Fibroblast of skin of scalp (primary cell): ENCODE results near the gene SUN1.
"Not testable (repeated sequence)": the region's sequence is repeated elsewhere in the genome, so short reads cannot be mapped to it uniquely, and the experiment has no call there.

Experiments used
- DNase-seq: peaks from one replicate; pipeline ENCODE4 v3.0.0-alpha.2; 2013

SUN1 gene

DNA sequence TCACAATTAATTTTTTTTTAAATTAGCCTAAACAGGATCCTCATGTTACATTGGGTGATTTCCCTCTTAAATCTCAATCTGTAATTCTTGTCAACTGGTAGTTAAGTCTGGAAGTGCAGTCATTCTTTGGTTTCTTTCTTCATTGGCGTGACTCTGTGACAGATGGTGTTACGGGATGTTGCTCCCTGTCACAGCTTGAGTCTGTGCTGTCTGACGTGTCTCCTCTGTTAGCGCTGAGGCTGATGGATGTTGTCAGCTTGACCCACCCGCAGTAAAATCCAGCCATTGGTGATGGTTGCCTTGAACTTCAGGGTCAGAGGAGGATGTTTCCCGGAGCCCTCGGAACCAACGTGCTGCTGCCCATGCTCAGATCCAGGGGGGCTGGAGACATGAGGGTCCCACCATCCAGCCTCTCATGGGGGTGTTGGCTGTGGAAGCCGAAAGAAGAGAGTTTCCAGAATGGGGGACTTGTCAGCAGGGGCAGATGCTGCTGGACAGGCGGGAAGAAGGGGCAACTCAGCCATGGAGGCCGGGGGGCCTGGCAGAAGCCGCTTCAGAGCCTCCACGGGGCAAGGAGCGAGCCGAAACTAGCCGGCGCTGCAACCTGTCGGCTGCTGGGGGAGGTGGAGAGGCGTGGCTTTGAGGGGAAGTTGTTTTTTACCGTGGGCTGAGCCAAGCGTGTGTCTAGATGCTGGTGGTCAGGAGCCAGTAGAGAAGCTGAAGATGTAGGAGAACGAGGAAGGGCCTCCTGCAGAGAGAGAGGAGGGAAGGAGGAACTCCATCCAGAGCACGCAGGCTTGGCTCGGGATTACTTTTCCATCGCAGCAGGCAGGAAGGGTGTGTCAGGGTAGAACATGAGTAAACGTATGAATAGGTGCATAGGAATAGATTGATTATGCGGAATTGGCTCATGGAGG is 3.5 kb downstream of the SUN1 start:
- DNase-seq, result no peak

DNA sequence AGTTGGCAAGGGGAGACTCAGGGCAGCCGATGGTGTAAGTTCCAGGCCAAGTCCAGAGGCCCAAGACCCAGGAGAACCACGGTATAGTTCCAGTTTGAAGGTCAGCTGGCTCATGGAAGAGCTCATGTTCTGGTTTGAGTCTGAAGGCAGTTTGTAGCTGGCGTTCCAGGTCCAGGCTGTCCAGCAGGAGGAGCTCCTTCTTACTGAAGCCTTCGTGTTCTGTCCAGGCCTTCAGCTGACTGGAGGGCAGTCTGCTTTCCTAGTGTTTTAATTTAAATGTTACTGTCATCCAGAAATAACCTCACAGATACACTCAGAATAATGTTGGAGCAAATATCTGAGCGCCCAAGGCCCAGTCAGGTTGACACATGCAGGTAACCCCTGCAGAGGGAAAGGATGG is 4.2 kb downstream of the SUN1 start:
- DNase-seq, result peak; percentile 34

DNA sequence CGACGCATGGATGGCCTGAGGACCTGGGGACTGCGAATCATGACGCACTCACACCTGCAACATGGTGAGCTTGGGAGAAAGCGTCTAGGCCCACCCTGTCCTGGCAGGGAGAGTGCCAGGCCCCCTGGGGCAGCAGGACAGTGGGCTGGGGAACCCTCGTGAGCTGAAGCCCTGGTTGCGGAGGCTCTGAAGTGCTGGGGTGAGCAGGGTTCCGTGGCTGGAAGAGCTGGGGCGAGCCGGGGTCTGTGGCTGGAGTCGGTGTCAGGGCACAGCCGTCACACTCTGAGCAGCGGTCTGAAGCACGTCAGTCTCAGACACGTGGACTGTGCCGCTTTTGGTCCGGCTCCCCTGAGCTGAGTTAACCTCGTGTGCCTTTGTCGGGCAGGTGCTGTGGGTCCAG is 4.7 kb downstream of the SUN1 start:
- DNase-seq, result no peak

DNA sequence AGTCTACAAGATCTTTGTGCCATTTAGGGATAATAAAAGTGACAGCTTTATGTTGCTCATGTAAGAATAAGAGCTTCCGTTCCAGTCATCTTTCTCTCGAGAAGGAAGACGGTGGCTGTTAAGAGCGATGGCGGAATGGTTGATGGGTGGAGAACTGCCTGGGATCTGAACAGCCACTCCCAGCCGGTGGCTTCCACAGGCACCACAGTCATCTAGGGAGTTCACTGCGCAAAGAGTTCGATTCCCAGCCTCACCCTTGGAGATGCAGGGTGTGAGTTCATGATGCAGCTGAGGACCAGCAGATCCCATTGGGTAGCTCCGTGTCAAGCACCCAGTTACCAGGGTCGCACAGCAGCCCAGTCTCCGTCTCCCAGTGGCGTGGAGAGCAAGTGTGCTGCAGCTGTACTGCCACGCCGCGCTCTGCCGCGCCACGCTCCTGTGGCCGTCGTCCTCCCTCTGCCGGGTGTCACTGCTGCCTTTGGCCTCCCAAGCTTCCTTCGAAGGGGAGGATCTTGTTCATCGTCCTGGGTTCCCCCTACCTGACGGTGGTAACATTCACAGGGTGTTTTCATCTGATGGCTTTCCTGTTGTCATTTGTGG is 7.8 kb downstream of the SUN1 start:
- DNase-seq, result no peak

DNA sequence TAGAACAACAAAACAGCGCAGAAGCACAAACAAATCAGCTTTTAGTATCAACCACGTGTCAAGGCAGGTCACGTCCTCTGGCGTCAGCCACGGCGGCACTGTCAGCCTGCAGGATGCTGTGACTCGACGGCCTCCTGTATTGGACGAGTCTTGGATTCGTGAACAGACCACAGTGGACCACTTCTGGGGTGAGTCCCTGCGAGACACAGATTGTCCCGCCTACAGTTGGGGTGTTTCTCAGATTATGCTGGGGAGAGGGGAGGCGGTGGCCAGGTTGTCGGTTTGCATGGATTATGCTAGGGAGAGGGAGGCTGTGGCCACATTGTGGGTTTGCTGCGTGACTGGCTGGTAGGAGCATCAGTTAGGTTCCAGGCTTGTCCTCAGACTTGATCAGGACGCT is 9.7 kb downstream of the SUN1 start:
- no peak for DNase-seq

GRCh38 chr7:842431-843031 is 10.3 kb downstream of the SUN1 start:
- DNase-seq, result no peak

DNA sequence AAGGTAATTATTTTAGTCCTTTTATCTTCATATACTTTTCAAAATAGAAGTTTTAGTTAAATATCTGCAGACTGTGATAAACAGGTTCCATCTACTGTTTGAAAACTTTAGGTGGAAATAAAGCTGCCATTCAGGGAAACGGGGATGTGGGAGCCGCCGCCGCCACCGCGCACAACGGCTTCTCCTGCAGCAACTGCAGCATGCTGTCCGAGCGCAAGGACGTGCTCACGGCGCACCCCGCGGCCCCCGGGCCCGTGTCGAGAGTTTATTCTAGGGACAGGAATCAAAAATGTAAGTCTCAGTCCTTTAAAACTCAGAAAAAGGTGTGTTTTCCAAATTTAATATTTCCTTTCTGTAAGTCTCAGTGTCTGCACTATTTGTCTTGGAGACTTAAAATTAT is 11.0 kb downstream of the SUN1 start:
- no peak for DNase-seq

DNA sequence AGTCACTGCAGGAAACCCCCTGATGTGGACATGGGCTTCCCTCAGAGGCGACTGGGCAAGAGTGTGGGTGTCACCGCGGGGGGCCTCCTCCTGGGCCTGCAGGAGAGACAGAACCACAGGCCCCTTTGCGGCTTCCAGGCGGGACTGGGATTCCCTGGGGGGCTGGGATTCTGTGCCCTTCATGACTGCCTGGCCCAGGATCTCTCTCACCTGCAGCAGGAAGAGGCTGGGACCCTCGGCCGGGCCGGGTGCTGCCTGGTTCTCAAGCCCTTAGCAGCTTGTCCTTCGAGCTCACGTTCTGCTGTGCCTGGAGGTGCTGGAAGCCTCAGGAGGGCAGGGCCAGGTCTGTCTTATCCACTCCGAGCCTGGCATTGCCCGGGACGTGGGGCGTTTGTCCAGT is 11.8 kb downstream of the SUN1 start:
- no peak for DNase-seq

- DNase-seq, result no peak
These were observed 12.2 kb downstream of the SUN1 start for GRCh38 chr7:844514-844913.

DNA sequence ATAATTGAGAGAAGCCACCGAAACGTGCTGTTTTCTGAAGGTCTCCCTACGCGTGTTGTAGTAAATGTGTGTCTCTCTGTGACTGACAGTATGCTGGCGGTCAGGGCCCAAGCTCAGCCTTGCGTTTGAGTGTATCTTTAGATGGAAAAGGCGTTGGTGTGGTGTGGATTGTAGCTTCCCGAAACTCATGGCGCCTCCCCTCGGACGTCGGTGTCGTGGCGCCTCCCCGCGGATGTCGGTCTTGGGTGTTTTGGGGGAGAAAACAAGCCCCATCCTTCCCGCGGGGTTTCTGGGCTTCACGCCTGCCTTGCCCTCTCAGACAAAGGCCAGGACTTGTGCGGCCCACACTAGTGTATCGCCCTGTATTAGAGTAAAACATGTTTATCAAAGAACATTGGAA is 12.8 kb downstream of the SUN1 start:
- DNase-seq, result no peak

- DNase-seq, result no peak
These were observed 13.5 kb downstream of the SUN1 start for GRCh38 chr7:845731-846130.

GRCh38 chr7:846958-847650 is 14.8 kb downstream of the SUN1 start:
- DNase-seq, result not testable (repeated sequence)

DNA sequence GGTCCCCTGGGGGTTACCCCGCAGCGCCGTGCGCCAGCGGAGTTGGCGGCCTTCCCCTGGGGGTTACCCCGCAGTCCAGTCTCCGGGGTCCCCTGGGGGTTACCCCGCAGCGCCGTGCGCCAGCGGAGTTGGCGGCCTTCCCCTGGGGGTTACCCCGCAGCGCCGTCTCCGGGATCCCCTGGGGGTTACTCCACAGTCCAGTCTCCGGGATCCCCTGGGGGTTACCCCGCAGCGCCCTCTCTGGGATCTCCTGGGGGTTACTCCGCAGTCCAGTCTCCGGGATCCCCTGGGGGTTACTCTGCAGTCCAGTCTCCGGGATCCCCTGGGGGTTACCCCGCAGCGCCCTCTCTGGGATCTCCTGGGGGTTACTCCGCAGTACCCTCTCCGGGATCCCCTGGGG is 15.5 kb downstream of the SUN1 start:
- not testable (repeated sequence) for DNase-seq

- no peak for DNase-seq
These were observed 16.9 kb downstream of the SUN1 start for GRCh38 chr7:849145-849544.

- DNase-seq, result no peak
These were observed 17.5 kb downstream of the SUN1 start for GRCh38 chr7:849781-850180.

- DNase-seq, result no peak
These were observed 18.9 kb downstream of the SUN1 start for GRCh38 chr7:851204-851603.

- no peak for DNase-seq
These were observed 21.3 kb downstream of the SUN1 start for GRCh38 chr7:853366-854117.

DNA sequence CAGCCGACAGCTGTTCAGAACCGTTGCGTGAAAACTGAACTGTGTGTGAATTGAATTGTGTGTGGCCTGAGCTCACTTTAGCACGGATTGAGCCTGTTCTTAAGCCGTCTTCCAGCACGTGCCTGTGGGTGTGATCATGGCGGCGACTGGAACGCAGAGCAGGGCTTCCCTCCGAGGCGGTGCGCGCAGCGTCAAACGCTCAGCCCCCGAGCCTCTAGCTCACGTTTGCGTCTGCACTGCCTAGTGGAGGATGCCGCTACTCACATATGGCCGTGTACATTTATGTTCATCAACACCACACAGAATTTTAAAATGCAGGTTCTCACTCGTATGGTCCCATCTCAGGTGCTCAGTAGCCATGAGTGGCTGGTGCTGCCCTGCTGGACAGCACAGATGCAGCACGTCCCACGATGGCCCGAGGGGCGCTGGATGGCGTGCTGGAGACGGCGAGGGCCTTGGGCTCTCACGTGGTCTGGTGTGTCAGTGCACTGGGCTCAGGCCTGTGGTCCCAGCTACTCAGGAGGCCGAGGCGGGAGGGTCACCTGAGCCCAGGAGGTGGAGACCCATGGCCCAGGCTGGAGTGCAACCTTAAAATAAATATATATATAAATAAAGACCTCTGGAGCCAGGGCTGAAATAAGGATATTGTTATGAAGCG is 22.0 kb downstream of the SUN1 start:
- DNase-seq, result no peak

GRCh38 chr7:855686-856369 is 23.6 kb downstream of the SUN1 start:
- no peak for DNase-seq

- DNase-seq, result no peak
These were observed 24.3 kb downstream of the SUN1 start for GRCh38 chr7:856444-857095.

GRCh38 chr7:857661-858060 is 25.4 kb downstream of the SUN1 start:
- DNase-seq, result no peak
